Mesenchymal stem cell (in vitro differentiated cells and primary cell): ENCODE data around the gene MARK3.
A peak's percentile ranks its signal among the peaks of the same experiment; 100 is the strongest.

Source experiments
- DNase-seq: peaks from one replicate; pipeline ENCODE4 v3.0.0-alpha.2; 2013
- H2AFZ ChIP-seq: one replicate; pipeline ENCODE4 v1.6.1; 2013; ENCODE audit warnings: low read depth, mild to moderate bottlenecking, control low read depth, inconsistent platforms, low read length, moderate library complexity
- H2AK5ac ChIP-seq: 2 replicates; pipeline ENCODE4 v1.6.1; 2013; ENCODE audit warnings: low read length, moderate library complexity, mild to moderate bottlenecking, inconsistent platforms; ENCODE audit not compliant: severe bottlenecking
- H2BK120ac ChIP-seq: one replicate; pipeline ENCODE4 v1.6.1; 2013; ENCODE audit warnings: low read depth, mild to moderate bottlenecking, inconsistent platforms, low read length, moderate library complexity
- H2BK12ac ChIP-seq, 2 experiments: one replicate each; pipeline ENCODE4 v1.6.1; 2013; ENCODE audit warnings: inconsistent platforms in 2 of 2, low read length in 2 of 2, mild to moderate bottlenecking in 2 of 2, moderate library complexity in 2 of 2, control low read depth in 1 of 2
- H2BK15ac ChIP-seq: one replicate; pipeline ENCODE4 v1.6.1; 2013; ENCODE audit warnings: mild to moderate bottlenecking, low read depth, inconsistent platforms; ENCODE audit not compliant: poor library complexity, severe bottlenecking
- H2BK5ac ChIP-seq: 2 replicates; pipeline ENCODE4 v1.6.1; 2013; ENCODE audit warnings: low read depth, mild to moderate bottlenecking, low read length, control low read depth, inconsistent platforms; ENCODE audit not compliant: poor library complexity, severe bottlenecking
- H3K14ac ChIP-seq, 2 experiments: one replicate each; pipeline ENCODE4 v1.6.1; 2013; ENCODE audit warnings: inconsistent platforms in 2 of 2, low read length in 2 of 2, control low read depth in 1 of 2, mild to moderate bottlenecking in 1 of 2, moderate library complexity in 1 of 2
- H3K18ac ChIP-seq, 2 experiments: one replicate each; pipeline ENCODE4 v1.6.1; 2013; ENCODE audit warnings: inconsistent platforms in 2 of 2, low read length in 2 of 2, control low read depth in 1 of 2, low read depth in 1 of 2, mild to moderate bottlenecking in 1 of 2
- H3K23ac ChIP-seq, 2 experiments: one replicate each; pipeline ENCODE4 v1.6.1; 2013; ENCODE audit warnings: inconsistent platforms in 2 of 2, low read length in 2 of 2, mild to moderate bottlenecking in 2 of 2, moderate library complexity in 2 of 2, control low read depth in 1 of 2
- H3K27ac ChIP-seq: 2 replicates; pipeline ENCODE4 v1.5.1; 2013; ENCODE audit warnings: mild to moderate bottlenecking, moderate library complexity, low read length, control low read depth, inconsistent platforms; ENCODE audit not compliant: poor library complexity, severe bottlenecking
- H3K27me3 ChIP-seq, 2 experiments: 2 replicates each; pipeline versions ENCODE4 v1.6.1 to v1.7.0; 2013; ENCODE audit warnings: low read length in 2 of 2, mild to moderate bottlenecking in 2 of 2, moderate library complexity in 2 of 2, control low read depth in 1 of 2, inconsistent platforms in 1 of 2; ENCODE audit not compliant: control insufficient read depth in 1 of 2, insufficient read depth in 1 of 2
- H3K36me3 ChIP-seq, 2 experiments: 2 replicates each; pipeline versions ENCODE4 v1.6.1 to v1.7.0; 2013; ENCODE audit warnings: low read length in 2 of 2, control low read depth in 1 of 2, inconsistent platforms in 1 of 2, low read depth in 1 of 2, mild to moderate bottlenecking in 1 of 2; ENCODE audit not compliant: insufficient read depth in 2 of 2, control insufficient read depth in 1 of 2
- H3K4ac ChIP-seq, 2 experiments: one replicate each; pipeline ENCODE4 v1.6.1; 2013; ENCODE audit warnings: inconsistent platforms in 2 of 2, low read length in 2 of 2, mild to moderate bottlenecking in 2 of 2, moderate library complexity in 2 of 2, control low read depth in 1 of 2, low read depth in 1 of 2
- H3K4me1 ChIP-seq: 2 replicates; pipeline ENCODE4 v1.6.1; 2013; ENCODE audit warnings: low read depth, low read length, control low read depth; ENCODE audit not compliant: control insufficient read depth, insufficient read depth
- H3K4me2 ChIP-seq: 2 replicates; pipeline ENCODE4 v1.6.1; 2013; ENCODE audit warnings: low read length, mild to moderate bottlenecking, inconsistent platforms; ENCODE audit not compliant: poor library complexity, severe bottlenecking
- H3K4me3 ChIP-seq, 2 experiments: 2 replicates each; pipeline versions ENCODE4 v1.5.1 to v1.7.0; 2013; ENCODE audit warnings: low read length in 2 of 2, mild to moderate bottlenecking in 2 of 2, control low read depth in 1 of 2, low read depth in 1 of 2; ENCODE audit not compliant: insufficient read depth in 1 of 2
- H3K79me1 ChIP-seq: replicated peaks from 2 replicates; pipeline ENCODE4 v1.6.1; 2013; ENCODE audit warnings: mild to moderate bottlenecking, control low read depth, low read length, inconsistent platforms; ENCODE audit not compliant: poor library complexity, severe bottlenecking
- H3K9ac ChIP-seq: 2 replicates; pipeline ENCODE4 v1.7.0; 2013; ENCODE audit warnings: mild to moderate bottlenecking, low read length, moderate library complexity
- H3K9me3 ChIP-seq: 2 replicates; pipeline ENCODE4 v1.7.0; 2013; ENCODE audit warnings: mild to moderate bottlenecking, low read length; ENCODE audit not compliant: control insufficient read depth
- H4K8ac ChIP-seq: one replicate; pipeline ENCODE4 v1.6.1; 2013; ENCODE audit warnings: inconsistent platforms, mild to moderate bottlenecking, low read length, moderate library complexity
- H4K91ac ChIP-seq: one replicate; pipeline ENCODE4 v1.6.1; 2013; ENCODE audit warnings: mild to moderate bottlenecking, low read length, inconsistent platforms
- WGBS: methylation state at CpG from one replicate; pipeline ENCODE4 v1.1.7; 2013; ENCODE audit warnings: mixed read lengths; 5-methylcytosine and 5-hydroxymethylcytosine counted together

The MARK3 gene

DNA sequence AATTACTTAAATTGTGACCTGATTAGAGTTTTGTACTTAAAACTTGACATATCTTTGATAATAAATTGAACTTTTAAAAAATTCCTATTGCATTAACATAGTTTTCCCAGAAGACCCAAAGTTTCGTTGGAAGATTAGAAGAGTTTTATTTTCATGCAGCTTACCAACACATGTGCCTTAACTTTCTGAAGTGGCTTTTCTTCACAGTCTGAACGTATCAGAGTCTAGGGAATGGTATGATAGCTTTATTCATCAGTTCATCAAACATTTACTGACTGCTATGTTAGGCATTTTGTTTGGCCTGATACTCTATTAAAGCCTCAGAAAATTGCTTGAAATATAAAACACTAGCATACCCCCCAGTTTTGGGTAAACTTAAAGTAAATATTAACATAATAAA lies 65.2 kb downstream of the MARK3 start:
- Histone ChIP-seq H3K14ac (no peak overlapping the region), H3K18ac (no peak overlapping the region), H3K79me1 (peaks cover 7% of the 10 kb centered on the region), H3K4ac (no peak overlapping the region), H3K27me3 (no peaks in the 10 kb centered on the region), H2BK5ac (no peak overlapping the region), H3K23ac (no peak overlapping the region), H3K36me3 (peaks cover 9 to 43% of the 10 kb centered on the region in 2 experiments), H3K4me2 (no peak overlapping the region), H2BK15ac (no peak overlapping the region), H3K27ac (no peak overlapping the region), H4K8ac (no peak overlapping the region), H2BK12ac (no peak overlapping the region), H2AK5ac (no peak overlapping the region), H3K9me3 (no peaks in the 10 kb centered on the region), H4K91ac (no peak overlapping the region), H3K9ac (peak overlapping the region; percentile 53), H2AFZ (no peak overlapping the region), H2BK120ac (no peak overlapping the region), H3K4me1 (peaks cover 21% of the 10 kb centered on the region), H3K4me3 (peak overlapping the region in 1 of 2 experiments; percentile 8)
- DNase-seq = no peak
- no CpG with 5 or more reads among the region's 2 CpGs for WGBS

DNA sequence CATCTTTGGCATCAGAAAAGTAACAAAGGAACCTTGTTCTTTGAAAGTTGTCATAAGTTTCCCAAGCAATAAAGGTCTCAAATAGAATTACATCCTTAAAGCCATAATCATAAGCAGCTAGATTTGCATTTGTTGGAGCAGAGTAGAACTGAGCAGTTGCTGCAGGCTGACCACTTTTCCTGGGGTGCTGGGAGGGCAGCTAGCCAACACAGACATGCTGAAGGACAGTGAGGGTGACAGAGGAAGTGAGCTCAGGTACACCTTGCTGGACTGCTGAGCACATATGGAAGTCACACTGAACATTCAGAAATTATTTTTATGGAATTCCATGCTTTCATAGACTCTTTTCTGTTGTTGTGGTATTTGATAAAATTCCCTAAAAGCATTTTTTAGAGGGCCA lies 66.2 kb downstream of the MARK3 start:
- no peak for DNase-seq
- no peak overlapping the region for H3K14ac ChIP-seq
- no peak overlapping the region for H3K9ac ChIP-seq

DNA sequence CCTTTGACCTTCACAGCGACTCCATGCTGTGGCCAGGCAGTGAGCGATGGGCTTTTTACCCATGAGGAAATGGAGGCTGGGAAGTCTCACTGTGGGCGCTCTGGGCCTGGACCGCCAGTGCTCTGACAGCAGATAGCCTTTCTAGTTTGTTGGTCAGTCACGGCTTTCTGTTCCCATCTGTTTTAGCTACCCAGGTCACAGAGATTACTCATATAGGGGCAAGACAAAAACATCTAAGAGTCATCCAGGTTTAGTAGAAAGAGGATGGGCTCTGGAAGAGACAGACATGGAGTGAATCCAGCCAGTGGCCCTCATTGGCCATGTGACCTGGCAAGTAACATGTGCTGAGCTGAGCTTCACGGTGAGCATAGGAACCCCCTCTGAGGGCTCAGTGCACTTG lies 68.6 kb downstream of the MARK3 start:
- Histone ChIP-seq H3K4me1 (peaks cover 10% of the 10 kb centered on the region), H2BK12ac (no peak overlapping the region), H3K36me3 (peaks cover 17 to 68% of the 10 kb centered on the region in 2 experiments), H3K27ac (no peak overlapping the region), H3K27me3 (no peaks in the 10 kb centered on the region), H2AFZ (no peak overlapping the region), H3K9me3 (no peaks in the 10 kb centered on the region), H3K4ac (no peak overlapping the region), H3K14ac (no peak overlapping the region), H3K79me1 (peaks cover 9% of the 10 kb centered on the region), H3K4me2 (no peak overlapping the region), H3K9ac (no peak overlapping the region), H2BK5ac (no peak overlapping the region), H3K23ac (no peak overlapping the region), H4K91ac (no peak overlapping the region), H3K18ac (no peak overlapping the region), H2BK120ac (no peak overlapping the region), H2BK15ac (no peak overlapping the region), H4K8ac (peak overlapping the region; percentile 7), H2AK5ac (no peak overlapping the region), H3K4me3 (no peak overlapping the region)
- WGBS = 98% methylated on average over 5 of the region's 6 CpGs
- DNase-seq = no peak

More for the DNA sequence above, 66.2 kb downstream of the MARK3 start:
- peak overlapping the region; percentile 13 for H3K27ac ChIP-seq
- no peak overlapping the region for H2AK5ac ChIP-seq
- peaks cover 9% of the 10 kb centered on the region for H3K79me1 ChIP-seq
- H2AFZ ChIP-seq = no peak overlapping the region
- no peak overlapping the region for H3K4ac ChIP-seq
- H3K4me1 ChIP-seq = peaks cover 21% of the 10 kb centered on the region
- no peak overlapping the region for H4K91ac ChIP-seq
- H3K18ac ChIP-seq = no peak overlapping the region
- H3K27me3 ChIP-seq = no peaks in the 10 kb centered on the region
- H2BK5ac ChIP-seq = no peak overlapping the region
- H2BK12ac ChIP-seq = no peak overlapping the region
- peaks cover 14 to 48% of the 10 kb centered on the region in 2 experiments for H3K36me3 ChIP-seq
- H3K23ac ChIP-seq = no peak overlapping the region
- no peak overlapping the region for H2BK120ac ChIP-seq
- H3K4me2 ChIP-seq = no peak overlapping the region
- no peak overlapping the region for H2BK15ac ChIP-seq
- H3K9me3 ChIP-seq = no peaks in the 10 kb centered on the region
- H3K4me3 ChIP-seq = no peak overlapping the region
- H4K8ac ChIP-seq = no peak overlapping the region

- DNase-seq = peak; percentile 37
- Histone ChIP-seq H2BK12ac (no peak overlapping the region), H2AFZ (no peak overlapping the region), H3K23ac (no peak overlapping the region), H3K27me3 (no peaks in the 10 kb centered on the region), H3K4me1 (peaks cover 8% of the 10 kb centered on the region), H4K91ac (no peak overlapping the region), H3K4me2 (no peak overlapping the region), H3K14ac (no peak overlapping the region), H4K8ac (no peak overlapping the region), H3K18ac (peak overlapping the region in 1 of 2 experiments; percentile 18), H2BK5ac (no peak overlapping the region), H3K27ac (peak overlapping the region; percentile 17), H2BK120ac (no peak overlapping the region), H3K9ac (no peak overlapping the region), H2AK5ac (peak overlapping the region; percentile 22), H2BK15ac (no peak overlapping the region), H3K4me3 (no peak overlapping the region), H3K9me3 (no peaks in the 10 kb centered on the region), H3K79me1 (peaks cover 11% of the 10 kb centered on the region), H3K36me3 (peaks cover 17 to 87% of the 10 kb centered on the region in 2 experiments), H3K4ac (peak overlapping the region in 1 of 2 experiments; percentile 41)
- WGBS = 48% methylated on average over 4 of the region's 4 CpGs
Measured at GRCh38 chr14:103456167-103456835, 71.1 kb downstream of the MARK3 start.
